ENCODE measurements around the gene PTH2. TPM values are rescaled to one million over a fixed set of nuclear protein-coding genes. Genes with fewer than 3 reads are reported as not detected.

Gene PTH2
- total RNA-seq, 2 experiments from 2014 or later: not detected

- Mint-ChIP-seq H3K36me3 (no peaks in the 10 kb centered on the region), H3K4me1 (ENCODE audit: low read depth) (peaks cover 47% of the 10 kb centered on the region)
- CTCF ChIA-PET: interaction anchor here (1.4 to 2.0 kb wide), 2 partner anchors 16 to 66 kb away, joined by 3 to 17 read pairs; no protein-coding TSS in a partner anchor
Measured at GRCh38 chr19:49407482-49408015, 15.7 kb downstream of the PTH2 start.

GRCh38 chr19:49407079-49407478, 16.2 kb downstream of the PTH2 start:
- H3K36me3 Mint-ChIP-seq: no peaks in the 10 kb centered on the region
- POLR2A ChIA-PET: no interaction called here
- DNase-seq: no peak
- intact Hi-C loops (cut with micrococcal nuclease): no loop called here
- H3K27me3 Mint-ChIP-seq: no peaks in the 10 kb centered on the region
- H3K27ac Mint-ChIP-seq: no peak overlapping the region
- H3K4me3 Mint-ChIP-seq: no peak overlapping the region
- no peaks in the 10 kb centered on the region for H3K9me3 Mint-ChIP-seq
- CTCF ChIA-PET: interaction anchor here (0.7 to 2.0 kb wide), 3 partner anchors 9 to 66 kb away, joined by 3 to 17 read pairs (median 3); no protein-coding TSS in a partner anchor
- peaks cover 45% of the 10 kb centered on the region for H3K4me1 Mint-ChIP-seq (ENCODE audit: low read depth)

More at GRCh38 chr19:49407482-49408015, 15.7 kb downstream of the PTH2 start:
- H3K9me3 Mint-ChIP-seq: no peaks in the 10 kb centered on the region
- H3K27ac Mint-ChIP-seq: no peak overlapping the region
- H3K27me3 Mint-ChIP-seq: no peaks in the 10 kb centered on the region
- no peak overlapping the region for H3K4me3 Mint-ChIP-seq
- intact Hi-C loops (cut with micrococcal nuclease): no loop called here
- POLR2A ChIA-PET: no interaction called here
- DNase-seq: no peak

DNA sequence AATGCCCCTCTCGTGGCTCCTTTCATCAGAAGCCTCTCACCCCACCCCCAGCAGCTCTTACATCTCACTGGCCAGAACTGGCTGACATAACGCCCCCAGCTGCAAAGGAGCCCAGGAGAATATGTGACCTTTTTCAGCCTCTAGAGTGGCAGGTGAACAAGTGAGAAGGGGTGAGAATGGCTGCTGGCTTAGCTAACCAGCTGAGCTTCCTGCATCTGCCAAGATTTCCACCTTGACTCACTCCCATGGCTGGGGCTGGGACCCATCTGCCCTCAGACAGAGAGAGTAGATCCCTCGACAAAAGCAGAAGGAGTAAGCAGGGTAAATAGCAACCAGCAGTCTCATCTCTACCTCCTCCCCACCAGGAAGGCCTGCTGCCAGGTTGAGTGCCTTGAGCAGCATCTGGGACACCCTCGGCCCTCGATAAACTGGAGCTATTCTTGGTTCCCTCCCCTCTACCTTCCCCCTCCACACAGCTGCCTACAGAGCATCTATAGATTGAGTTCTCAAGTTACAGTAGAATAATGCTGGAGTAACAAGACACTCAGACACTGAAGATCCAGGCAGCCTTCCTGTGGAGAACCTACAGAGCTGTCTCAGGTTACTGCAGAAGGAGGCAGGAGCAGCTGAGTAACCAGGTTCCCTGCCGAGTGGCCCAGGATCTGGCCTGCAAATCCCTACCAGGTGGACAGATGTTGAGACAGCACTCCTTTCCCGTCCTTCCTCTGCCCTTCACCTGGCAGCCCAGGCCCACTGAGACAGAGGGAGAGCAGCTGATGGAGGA, 19.6 kb downstream of the PTH2 start:
- POLR2A ChIA-PET: no interaction called here
- H3K27ac Mint-ChIP-seq: no peak overlapping the region
- no peak overlapping the region for H3K4me3 Mint-ChIP-seq
- CTCF ChIA-PET: interaction anchor here (1.6 kb wide), 1 partner anchor 11 kb away, joined by 4 read pairs; no protein-coding TSS in a partner anchor
- intact Hi-C loops (cut with micrococcal nuclease): no loop called here
- no peaks in the 10 kb centered on the region for H3K36me3 Mint-ChIP-seq
- no peaks in the 10 kb centered on the region for H3K27me3 Mint-ChIP-seq
- peaks cover 18% of the 10 kb centered on the region for H3K4me1 Mint-ChIP-seq (ENCODE audit: low read depth)
- DNase-seq: no peak
- no peaks in the 10 kb centered on the region for H3K9me3 Mint-ChIP-seq

DNA sequence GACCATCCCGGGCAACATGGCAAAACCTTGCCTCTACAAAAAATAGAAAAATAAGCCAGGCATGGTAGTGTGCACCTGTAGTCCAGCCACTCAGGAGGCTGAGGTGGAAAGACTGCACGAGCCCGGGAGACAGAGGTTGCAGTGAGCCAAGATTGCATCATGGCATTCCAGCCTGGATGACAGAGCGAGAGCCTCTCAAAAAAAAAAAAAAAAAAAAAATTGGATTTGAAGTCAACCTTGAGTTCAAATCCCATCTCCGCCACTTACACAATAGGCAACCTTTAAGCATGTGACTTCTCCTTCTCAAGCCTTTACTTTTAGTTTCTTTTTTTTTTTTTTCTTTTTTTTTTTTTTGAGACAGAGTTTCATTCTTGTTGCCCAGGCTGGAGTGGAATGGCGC, 23.2 kb downstream of the PTH2 start:
- intact Hi-C loops (cut with micrococcal nuclease): no loop called here
- H3K9me3 Mint-ChIP-seq: no peaks in the 10 kb centered on the region
- H3K4me1 Mint-ChIP-seq (ENCODE audit: low read depth): peaks cover 11% of the 10 kb centered on the region
- H3K4me3 Mint-ChIP-seq: no peak overlapping the region
- CTCF ChIA-PET: no interaction called here
- H3K27me3 Mint-ChIP-seq: no peaks in the 10 kb centered on the region
- H3K36me3 Mint-ChIP-seq: no peaks in the 10 kb centered on the region
- no peak overlapping the region for H3K27ac Mint-ChIP-seq
- no peak for DNase-seq
- POLR2A ChIA-PET: no interaction called here

DNA sequence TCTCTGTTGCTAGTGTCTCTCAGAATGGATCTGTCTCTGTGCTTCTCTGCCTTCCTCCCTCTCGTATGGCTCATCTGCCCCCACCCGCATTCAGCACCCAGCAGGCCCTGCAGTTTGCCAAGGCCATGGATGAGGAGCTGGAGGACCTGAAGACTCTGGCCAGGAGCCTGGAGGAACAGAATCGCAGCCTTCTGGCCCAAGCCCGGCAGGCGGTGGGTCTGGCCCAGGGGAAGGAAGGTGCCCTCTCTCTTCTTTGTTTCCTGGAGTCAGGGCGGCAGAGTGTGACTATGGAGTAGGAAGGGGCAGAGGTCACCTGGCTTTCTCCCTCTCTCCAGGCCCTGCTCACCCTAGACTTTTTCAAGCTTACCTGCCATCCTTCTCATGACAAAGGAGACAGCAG, 24.3 kb downstream of the PTH2 start:
- intact Hi-C loops (cut with micrococcal nuclease): no loop called here

DNA sequence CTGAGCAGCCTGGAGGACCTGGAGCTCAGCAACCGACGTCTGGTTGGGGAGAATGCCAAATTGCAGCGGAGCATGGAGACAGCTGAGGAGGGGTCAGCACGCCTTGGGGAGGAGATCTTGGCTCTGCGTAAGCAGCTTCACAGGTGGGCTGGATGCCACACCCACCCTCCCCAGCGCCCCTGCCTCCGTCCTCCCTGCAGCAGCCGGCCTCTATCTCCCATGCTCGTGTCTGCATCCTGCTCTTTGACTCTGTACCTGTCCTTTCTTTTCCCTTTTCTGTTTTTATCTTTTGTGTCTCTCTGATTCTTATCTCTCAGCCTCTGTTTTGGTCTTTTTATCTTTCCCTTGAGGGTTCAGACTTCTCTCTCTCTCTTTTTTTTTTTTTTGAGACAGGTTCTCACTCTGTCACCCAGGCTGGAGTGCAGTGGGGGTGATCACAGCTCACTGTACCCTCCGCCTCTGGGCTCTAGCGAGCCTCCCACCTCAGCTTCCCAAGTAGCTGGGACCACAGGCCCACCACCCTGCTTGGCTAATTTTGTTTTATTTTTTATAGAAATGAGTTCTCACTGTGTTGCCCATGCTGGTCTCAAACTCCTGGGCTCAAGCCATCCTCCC, 25.1 kb downstream of the PTH2 start:
- Mint-ChIP-seq H3K36me3 (no peaks in the 10 kb centered on the region), H3K4me3 (no peak overlapping the region), H3K27ac (no peak overlapping the region), H3K4me1 (ENCODE audit: low read depth) (peaks cover 11% of the 10 kb centered on the region), H3K27me3 (no peaks in the 10 kb centered on the region), H3K9me3 (no peaks in the 10 kb centered on the region)
- intact Hi-C loops (cut with micrococcal nuclease): no loop called here
- ChIA-PET CTCF (no interaction called here), POLR2A (no interaction called here)
- DNase-seq: no peak

More for the DNA sequence above, 24.3 kb downstream of the PTH2 start:
- Mint-ChIP-seq H3K9me3 (no peaks in the 10 kb centered on the region), H3K27me3 (no peaks in the 10 kb centered on the region), H3K36me3 (no peaks in the 10 kb centered on the region), H3K4me1 (ENCODE audit: low read depth) (peaks cover 11% of the 10 kb centered on the region), H3K27ac (no peak overlapping the region), H3K4me3 (no peak overlapping the region)
- POLR2A ChIA-PET: no interaction called here
- no peak for DNase-seq
- CTCF ChIA-PET: no interaction called here

DNA sequence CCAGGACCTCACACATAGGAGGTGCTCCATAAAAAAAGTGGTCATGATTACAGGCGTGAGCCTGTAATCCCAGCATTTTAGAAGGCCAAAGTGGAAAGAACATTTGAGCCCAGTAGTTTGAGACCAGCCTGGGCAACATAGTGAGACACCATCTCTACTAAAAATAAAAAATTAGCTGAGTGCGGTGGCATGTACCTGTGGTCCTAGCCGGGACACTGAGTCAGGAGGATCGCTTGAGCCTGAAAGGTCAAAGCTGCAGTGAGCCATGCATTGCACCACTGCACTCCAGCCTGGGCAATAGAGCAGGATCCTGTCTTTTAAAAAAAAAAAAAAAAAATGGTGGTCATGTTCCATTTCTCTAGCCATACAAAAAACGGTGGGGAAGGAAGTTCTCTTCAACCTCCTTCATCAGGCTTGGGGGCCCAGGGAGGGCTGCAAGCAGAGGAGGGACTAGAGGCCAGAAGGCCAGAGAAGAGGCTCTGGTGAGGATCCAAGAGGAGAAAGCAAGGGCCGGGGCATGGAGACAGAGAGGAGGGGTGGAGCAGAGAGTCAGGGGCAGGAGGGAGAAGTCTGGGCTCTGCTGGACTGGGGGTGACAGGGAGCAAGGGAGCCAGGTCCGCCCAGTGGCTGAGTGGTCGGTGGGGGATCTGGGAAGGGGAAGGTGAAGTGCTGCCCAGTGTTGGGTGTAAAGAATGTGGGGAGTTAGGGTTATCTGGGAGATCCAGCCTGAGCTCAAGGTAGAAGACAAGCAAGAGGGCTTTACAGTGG, 26.3 kb downstream of the PTH2 start:
- H3K27me3 Mint-ChIP-seq: peaks cover 1% of the 10 kb centered on the region
- intact Hi-C loops (cut with micrococcal nuclease): no loop called here
- POLR2A ChIA-PET: interaction anchor here (0.5 kb wide), 1 partner anchor 13 kb away, joined by 3 read pairs; no protein-coding TSS in a partner anchor
- H3K4me1 Mint-ChIP-seq (ENCODE audit: low read depth): peaks cover 14% of the 10 kb centered on the region
- H3K27ac Mint-ChIP-seq: no peak overlapping the region
- no peak overlapping the region for H3K4me3 Mint-ChIP-seq
- H3K36me3 Mint-ChIP-seq: no peaks in the 10 kb centered on the region
- H3K9me3 Mint-ChIP-seq: no peaks in the 10 kb centered on the region
- no peak for DNase-seq
- CTCF ChIA-PET: interaction anchor here (0.6 to 1.7 kb wide), 2 partner anchors 17 to 33 kb away, joined by 5 read pairs; no protein-coding TSS in a partner anchor

- DNase-seq: no peak
- H3K4me1 Mint-ChIP-seq (ENCODE audit: low read depth): peaks cover 19% of the 10 kb centered on the region
- POLR2A ChIA-PET: interaction anchor here (0.6 kb wide), 2 partner anchors 93 to 99 kb away, joined by 3 read pairs; no protein-coding TSS in a partner anchor
Measured at GRCh38 chr19:49395581-49396407, 27.4 kb downstream of the PTH2 start.

GRCh38 chr19:49393881-49394280, 29.4 kb downstream of the PTH2 start:
- Mint-ChIP-seq H3K27me3 (peaks cover 2% of the 10 kb centered on the region), H3K27ac (no peak overlapping the region), H3K4me3 (no peak overlapping the region), H3K4me1 (ENCODE audit: low read depth) (peaks cover 19% of the 10 kb centered on the region), H3K9me3 (no peaks in the 10 kb centered on the region), H3K36me3 (no peaks in the 10 kb centered on the region)
- intact Hi-C loops (cut with micrococcal nuclease): no loop called here
- DNase-seq: no peak
- ChIA-PET CTCF (interaction anchor here (0.8 to 4.0 kb wide), 5 partner anchors 15 to 93 kb away, joined by 3 to 48 read pairs (median 5); partner anchors contain the start of gene SLC17A7), POLR2A (no interaction called here)

More at GRCh38 chr19:49395581-49396407, 27.4 kb downstream of the PTH2 start:
- H3K27ac Mint-ChIP-seq: no peak overlapping the region
- CTCF ChIA-PET: interaction anchor here (1.2 to 1.7 kb wide), 2 partner anchors 34 to 47 kb away, joined by 4 to 5 read pairs; no protein-coding TSS in a partner anchor
- no peaks in the 10 kb centered on the region for H3K36me3 Mint-ChIP-seq
- peaks cover 2% of the 10 kb centered on the region for H3K27me3 Mint-ChIP-seq
- H3K9me3 Mint-ChIP-seq: no peaks in the 10 kb centered on the region
- H3K4me3 Mint-ChIP-seq: no peak overlapping the region
- intact Hi-C loops (cut with micrococcal nuclease): no loop called here

DNA sequence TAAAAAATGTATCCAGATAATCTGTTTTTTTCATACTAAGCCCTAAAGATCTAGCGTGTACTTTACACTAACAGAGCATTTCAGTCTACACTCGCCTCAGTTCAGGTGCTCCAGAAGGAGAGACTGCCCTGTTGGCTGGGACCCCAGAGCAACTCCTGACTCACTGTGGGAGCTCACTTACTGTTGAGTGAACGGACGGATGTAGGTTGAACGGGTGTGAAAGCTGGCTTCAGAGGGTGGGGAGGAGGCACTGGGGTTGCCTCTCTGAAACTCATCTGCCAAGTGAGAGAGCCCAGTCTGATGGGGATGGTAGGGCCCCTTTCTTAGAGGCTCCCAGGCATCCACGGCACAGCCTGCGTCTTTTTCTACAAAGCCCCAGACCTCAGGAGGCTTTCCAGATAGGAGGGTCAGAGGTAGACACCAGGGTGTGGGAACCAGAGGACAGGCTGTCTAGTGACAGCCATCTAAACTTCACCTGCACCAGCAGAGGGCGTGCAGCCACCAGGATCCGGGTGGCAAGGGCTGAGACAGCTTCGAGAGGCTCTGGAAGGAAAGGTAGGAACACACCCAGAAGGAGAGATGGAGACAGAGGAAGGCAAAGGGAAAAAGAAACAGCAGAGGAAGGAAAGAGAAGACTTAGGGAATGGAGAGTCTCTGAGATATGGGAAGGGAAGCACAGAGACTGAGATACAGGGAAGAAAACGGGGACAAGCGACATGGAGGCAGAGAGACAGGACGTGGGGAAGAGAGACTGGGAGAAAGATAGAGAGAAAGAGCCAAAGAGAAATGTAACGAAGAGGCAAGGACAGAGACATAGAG, 31.5 kb downstream of the PTH2 start:
- CTCF ChIA-PET: interaction anchor here (0.5 to 4.1 kb wide), 26 partner anchors 9 to 177 kb away, joined by 3 to 48 read pairs (median 4); partner anchors contain the start of genes ALDH16A1, GFY, PIH1D1 and SLC17A7
- Mint-ChIP-seq H3K4me3 (no peak overlapping the region), H3K27ac (peak overlapping the region; percentile 30), H3K27me3 (peaks cover 2% of the 10 kb centered on the region), H3K36me3 (no peaks in the 10 kb centered on the region), H3K4me1 (ENCODE audit: low read depth) (peaks cover 19% of the 10 kb centered on the region), H3K9me3 (no peaks in the 10 kb centered on the region)
- intact Hi-C loops (cut with micrococcal nuclease): loop anchor here (1.0 kb wide), 4 partner anchors 39 to 85 kb away; no protein-coding TSS in a partner anchor
- peak; percentile 86 for DNase-seq
- POLR2A ChIA-PET: interaction anchor here (1.2 kb wide), 1 partner anchor 48 kb away, joined by 3 read pairs; no protein-coding TSS in a partner anchor
